Measurements from ENCODE around the gene CRHBP.

- TF ChIP-seq CTCF (IDR thresholded peaks at IDR 0.05) (no peak), EZH2 (IDR thresholded peaks at IDR 0.05) (no peak), EZH2phosphoT487 (IDR thresholded peaks at IDR 0.05) (no peak)
Measured at GRCh38 chr5:76943006-76943405, 9.8 kb upstream of the CRHBP start.
